ENCODE measurements around the gene HOXB2.

Gene HOXB2

DNA sequence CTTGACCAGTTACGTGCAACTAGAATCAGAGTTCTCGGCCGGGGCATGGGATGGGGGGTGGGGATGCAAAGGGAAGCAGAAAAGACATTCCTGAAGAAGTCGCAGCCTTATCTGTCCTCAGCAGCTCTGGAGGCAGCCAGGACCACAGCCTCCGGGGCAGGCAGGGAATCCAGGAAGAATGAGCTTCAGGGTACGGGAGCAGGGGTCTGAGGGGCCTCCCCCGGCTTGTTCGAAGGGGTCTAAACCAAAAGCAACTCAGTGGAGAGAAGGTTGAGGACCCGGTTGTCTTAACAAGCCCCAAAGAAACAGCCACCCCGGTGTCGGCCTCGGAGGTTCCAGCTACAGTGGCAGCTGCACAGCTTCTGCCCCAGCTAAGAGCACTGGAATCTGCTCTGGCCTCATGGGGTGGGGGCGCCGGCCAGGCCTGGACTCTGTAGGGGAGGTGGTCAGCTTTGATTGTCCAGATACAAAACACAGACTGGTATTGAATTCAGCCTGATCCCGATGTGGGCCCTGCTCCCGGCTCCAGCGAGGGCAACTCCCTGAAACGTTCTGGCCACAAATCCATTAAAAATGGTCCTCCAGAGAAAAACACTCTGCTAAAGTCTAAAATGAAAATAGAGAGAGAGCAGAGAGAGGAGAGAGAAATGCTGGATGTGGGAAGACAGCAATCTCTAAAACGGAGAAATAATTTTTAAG lies 25.6 kb upstream of the HOXB2 start:
- Histone ChIP-seq H3K4me3 (no peak overlapping the region), H3K27ac (no peak overlapping the region), H3K9ac (ENCODE audit: insufficient read length) (no peak overlapping the region), H3K9me3 (ENCODE audit: low read depth, low read length) (no peaks in the 10 kb centered on the region), H3K36me3 (ENCODE audit: insufficient read depth, low read length) (peaks cover 2% of the 10 kb centered on the region; the same call in 1 of the 2 replicates)
- DNase-seq (ENCODE audit: low read depth, low spot score), result no peak
- TF ChIP-seq POLR2AphosphoS5 (IDR thresholded peaks at IDR 0.05; ENCODE audit: borderline replicate concordance, low read depth, low read length) (no peak), EZH2 (IDR thresholded peaks at IDR 0.05) (no peak), FOXP2 (optimal IDR thresholded peaks at IDR 0.05; ENCODE audit: control extremely low read depth, extremely low read length, insufficient read depth) (no peak)

DNA sequence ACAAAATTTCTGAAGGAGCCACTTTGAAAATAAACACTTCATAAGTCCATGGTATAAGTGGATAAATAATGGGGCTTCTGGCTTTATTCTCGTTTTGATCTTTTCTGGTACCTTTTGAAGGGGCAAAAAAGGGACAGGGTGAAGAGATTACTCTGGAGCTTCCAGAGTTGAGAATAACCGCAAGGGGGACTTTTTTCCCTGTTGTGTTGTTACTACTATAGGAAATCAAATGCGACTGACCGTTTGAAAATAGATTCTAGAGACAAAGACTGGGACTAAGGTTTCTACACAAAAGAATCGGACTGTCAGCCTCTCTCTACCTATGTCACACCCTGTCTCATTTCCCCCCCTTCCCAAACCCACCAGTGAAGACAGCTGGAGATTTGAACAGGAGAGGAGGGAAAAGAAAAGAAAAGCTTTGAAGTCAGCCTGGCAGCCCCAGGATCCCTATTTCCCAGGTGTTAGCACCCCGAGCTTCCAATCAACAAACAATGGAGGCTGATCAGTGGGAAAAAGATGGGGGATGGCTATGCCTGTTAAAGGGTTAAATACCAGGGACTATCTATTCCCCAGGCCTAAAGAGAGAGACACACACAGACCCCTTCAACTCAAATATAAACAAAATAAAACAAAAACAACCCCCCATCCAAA lies 24.9 kb upstream of the HOXB2 start:
- no peak overlapping the region for H3K9ac ChIP-seq (ENCODE audit: insufficient read length)

DNA sequence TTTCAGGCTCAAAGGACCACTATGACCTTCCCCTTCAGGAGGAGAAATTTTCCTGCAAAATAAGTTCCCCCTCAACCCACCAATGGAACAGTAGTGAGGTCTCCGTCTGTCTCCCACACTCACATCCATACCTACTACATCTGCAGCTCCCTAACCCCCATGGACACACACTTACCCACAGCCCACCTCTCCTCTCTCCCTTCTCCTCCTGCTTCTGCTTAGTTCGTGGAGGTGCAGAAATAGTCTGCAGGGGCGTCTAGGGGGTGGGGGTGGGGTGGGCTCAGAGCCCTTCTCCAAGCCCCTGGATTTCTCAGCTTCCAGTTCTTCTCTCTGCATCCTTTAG lies 24.3 kb upstream of the HOXB2 start:
- DNase-seq (ENCODE audit: low read depth, low spot score), result no peak
- H3K4me3 ChIP-seq, result peak overlapping the region; percentile 39
- H3K9me3 ChIP-seq (ENCODE audit: low read depth, low read length), result no peaks in the 10 kb centered on the region
- H3K9ac ChIP-seq (ENCODE audit: insufficient read length), result no peak overlapping the region
- TF ChIP-seq FOXP2 (optimal IDR thresholded peaks at IDR 0.05; ENCODE audit: control extremely low read depth, extremely low read length, insufficient read depth) (no peak), EZH2 (IDR thresholded peaks at IDR 0.05) (no peak), POLR2AphosphoS5 (IDR thresholded peaks at IDR 0.05; ENCODE audit: borderline replicate concordance, low read depth, low read length) (no peak)
- H3K36me3 ChIP-seq (ENCODE audit: insufficient read depth, low read length), result peaks cover 2% of the 10 kb centered on the region; the same call in 1 of the 2 replicates
- no peak overlapping the region for H3K27ac ChIP-seq

More for the DNA sequence above, 24.9 kb upstream of the HOXB2 start:
- Histone ChIP-seq H3K9me3 (ENCODE audit: low read depth, low read length) (no peaks in the 10 kb centered on the region), H3K4me3 (no peak overlapping the region), H3K36me3 (ENCODE audit: insufficient read depth, low read length) (peaks cover 2% of the 10 kb centered on the region; the same call in 1 of the 2 replicates), H3K27ac (no peak overlapping the region)
- no peak for DNase-seq (ENCODE audit: low read depth, low spot score)
- no peak for TF ChIP-seq POLR2AphosphoS5 (IDR thresholded peaks at IDR 0.05; ENCODE audit: borderline replicate concordance, low read depth, low read length)
- TF ChIP-seq EZH2 (IDR thresholded peaks at IDR 0.05), result no peak
- no peak for TF ChIP-seq FOXP2 (optimal IDR thresholded peaks at IDR 0.05; ENCODE audit: control extremely low read depth, extremely low read length, insufficient read depth)

DNA sequence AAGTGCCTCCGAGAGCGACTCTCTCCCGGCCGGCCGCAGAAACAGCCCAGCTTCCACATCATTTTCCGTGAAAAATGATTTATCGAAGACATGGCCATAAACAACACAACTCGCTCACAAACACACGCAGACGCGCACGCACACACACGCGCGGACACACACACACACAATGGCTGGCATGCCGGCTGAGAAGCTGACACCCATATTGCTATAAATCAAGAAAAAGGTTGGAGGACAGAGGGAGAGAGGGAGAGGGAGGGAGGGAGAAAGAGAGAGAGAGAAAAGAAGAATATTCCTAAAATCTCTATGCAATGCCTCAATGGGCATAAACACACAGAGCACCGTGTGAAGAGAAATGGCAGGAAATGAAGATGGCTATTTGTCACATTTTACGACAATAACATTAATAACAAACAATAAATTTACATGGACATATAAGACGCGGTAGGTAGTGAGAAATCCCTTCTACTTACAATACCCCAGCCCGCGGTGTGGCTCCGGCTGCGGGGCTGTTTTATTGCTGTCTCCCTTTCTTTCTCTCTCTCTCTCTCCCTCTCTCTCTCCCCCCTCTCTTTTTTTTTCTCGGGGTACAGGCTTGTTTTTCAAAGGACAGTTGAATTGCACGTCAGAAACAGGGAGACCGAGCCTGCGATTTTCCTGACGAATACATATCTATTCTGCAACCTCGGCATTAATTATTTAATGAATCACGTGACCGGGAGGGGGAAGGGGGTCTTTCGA lies 23.8 kb upstream of the HOXB2 start:
- Histone ChIP-seq H3K9me3 (ENCODE audit: low read depth, low read length) (no peaks in the 10 kb centered on the region), H3K36me3 (ENCODE audit: insufficient read depth, low read length) (peaks cover 2% of the 10 kb centered on the region; the same call in 1 of the 2 replicates), H3K9ac (ENCODE audit: insufficient read length) (no peak overlapping the region), H3K27ac (no peak overlapping the region), H3K4me3 (peak overlapping the region; percentile 39)
- no peak for DNase-seq (ENCODE audit: low read depth, low spot score)
- TF ChIP-seq EZH2 (IDR thresholded peaks at IDR 0.05) (no peak), FOXP2 (optimal IDR thresholded peaks at IDR 0.05; ENCODE audit: control extremely low read depth, extremely low read length, insufficient read depth) (no peak), POLR2AphosphoS5 (IDR thresholded peaks at IDR 0.05; ENCODE audit: borderline replicate concordance, low read depth, low read length) (no peak)

DNA sequence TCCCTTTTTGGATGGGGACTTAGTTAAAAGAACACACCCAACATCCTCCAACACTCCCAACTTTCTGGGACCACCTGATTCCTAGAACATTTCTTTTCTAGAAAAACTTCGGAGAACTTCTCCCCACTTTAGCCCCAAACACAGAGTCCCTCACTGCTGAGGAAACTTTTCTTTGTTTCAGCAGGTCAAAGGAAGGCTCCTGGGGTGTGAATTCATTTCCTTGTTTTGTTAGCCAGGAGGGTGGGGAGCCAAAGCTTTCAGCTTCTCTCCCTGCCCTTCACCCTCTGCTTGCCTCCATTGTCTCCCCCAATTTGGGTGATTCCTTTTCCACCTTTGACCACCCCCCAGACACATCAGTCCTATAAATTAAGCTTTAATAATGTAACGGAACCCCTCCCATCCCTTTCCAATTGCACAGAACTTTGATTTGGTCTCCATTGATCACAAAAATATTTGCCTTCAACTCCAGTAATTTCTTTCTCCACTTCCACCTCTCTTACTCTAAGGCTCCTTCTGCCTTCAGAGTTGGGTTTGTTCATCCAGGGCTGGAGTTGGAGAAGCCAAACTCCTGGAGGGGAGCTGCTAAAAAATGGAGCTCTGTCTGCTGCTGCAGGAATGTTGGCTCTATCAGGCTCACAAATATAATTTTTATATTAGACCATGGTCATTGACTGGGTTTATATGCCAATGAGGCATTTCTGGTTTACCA lies 22.9 kb upstream of the HOXB2 start:
- Histone ChIP-seq H3K9ac (ENCODE audit: insufficient read length) (no peak overlapping the region), H3K4me3 (no peak overlapping the region), H3K9me3 (ENCODE audit: low read depth, low read length) (no peaks in the 10 kb centered on the region), H3K36me3 (ENCODE audit: insufficient read depth, low read length) (peaks cover 2% of the 10 kb centered on the region; the same call in 1 of the 2 replicates), H3K27ac (no peak overlapping the region)
- no peak for DNase-seq (ENCODE audit: low read depth, low spot score)
- TF ChIP-seq EZH2 (IDR thresholded peaks at IDR 0.05) (no peak), FOXP2 (optimal IDR thresholded peaks at IDR 0.05; ENCODE audit: control extremely low read depth, extremely low read length, insufficient read depth) (no peak)

DNA sequence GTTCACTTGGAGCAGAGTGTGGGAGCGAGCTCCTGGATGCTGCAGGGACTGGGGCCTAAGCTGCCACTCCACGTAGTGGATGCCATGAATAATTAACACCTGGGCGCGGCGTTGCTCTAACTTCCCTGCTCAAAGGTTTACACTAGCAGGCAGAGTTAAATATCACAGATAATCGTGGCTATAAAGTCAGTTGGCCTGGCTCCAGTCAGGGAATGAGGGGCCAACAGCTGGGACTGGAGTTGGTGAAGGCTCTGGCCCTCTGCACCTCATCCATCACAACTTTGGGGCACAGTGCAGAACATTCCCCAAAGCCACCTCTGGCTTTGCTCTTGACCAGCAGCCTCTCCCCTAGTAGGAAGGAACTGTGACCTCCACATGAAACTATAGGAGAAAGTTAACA lies 22.3 kb upstream of the HOXB2 start:
- Histone ChIP-seq H3K9me3 (ENCODE audit: low read depth, low read length) (no peaks in the 10 kb centered on the region), H3K36me3 (ENCODE audit: insufficient read depth, low read length) (peaks cover 2% of the 10 kb centered on the region; the same call in 1 of the 2 replicates), H3K27ac (no peak overlapping the region), H3K9ac (ENCODE audit: insufficient read length) (no peak overlapping the region), H3K4me3 (no peak overlapping the region)
- TF ChIP-seq FOXP2 (optimal IDR thresholded peaks at IDR 0.05; ENCODE audit: control extremely low read depth, extremely low read length, insufficient read depth) (no peak), POLR2AphosphoS5 (IDR thresholded peaks at IDR 0.05; ENCODE audit: borderline replicate concordance, low read depth, low read length) (no peak), EZH2 (IDR thresholded peaks at IDR 0.05) (no peak)
- DNase-seq (ENCODE audit: low read depth, low spot score), result no peak

DNA sequence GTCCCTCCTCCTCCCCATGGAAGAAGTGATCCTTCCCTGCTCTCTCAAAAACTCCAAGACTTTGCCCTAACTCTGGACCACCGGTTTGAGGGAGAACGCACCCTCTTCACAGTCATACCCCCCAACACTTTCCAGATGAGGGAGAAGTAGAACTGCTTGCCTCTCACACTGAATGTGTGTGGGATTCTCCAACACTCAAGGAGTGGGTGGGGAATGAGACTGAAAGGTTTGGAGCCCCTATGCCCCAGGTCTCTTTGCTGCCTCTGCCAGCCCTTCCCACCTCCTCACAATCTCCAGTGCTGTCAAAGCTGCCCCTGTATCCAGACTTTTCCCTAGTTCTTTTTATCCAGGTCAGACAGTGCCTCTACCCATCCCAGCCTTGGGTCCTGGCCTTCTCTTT lies 21.8 kb upstream of the HOXB2 start:
- Histone ChIP-seq H3K27ac (no peak overlapping the region), H3K4me3 (no peak overlapping the region), H3K36me3 (ENCODE audit: insufficient read depth, low read length) (0 out of 2 replicates have a peak, but pooled peaks cover under 1% of the 10 kb centered on the region), H3K9ac (ENCODE audit: insufficient read length) (no peak overlapping the region), H3K9me3 (ENCODE audit: low read depth, low read length) (no peaks in the 10 kb centered on the region)
- TF ChIP-seq POLR2AphosphoS5 (IDR thresholded peaks at IDR 0.05; ENCODE audit: borderline replicate concordance, low read depth, low read length) (no peak), FOXP2 (optimal IDR thresholded peaks at IDR 0.05; ENCODE audit: control extremely low read depth, extremely low read length, insufficient read depth) (no peak), EZH2 (IDR thresholded peaks at IDR 0.05) (no peak)
- no peak for DNase-seq (ENCODE audit: low read depth, low spot score)
